LNCaP clone FGC (cell line): ENCODE data around the gene MASP1.

Experiments used
- DNase-seq: peaks from one replicate; pipeline ENCODE4 v3.0.0-alpha.2; 2011; ENCODE audit warnings: low read depth
- H3K4me3 ChIP-seq: 2 replicates; pipeline ENCODE4 v1.5.1; 2011; ENCODE audit warnings: mild to moderate bottlenecking, low read depth, low read length, control low read depth
- CTCF ChIP-seq: IDR thresholded peaks from 2 replicates; pipeline ENCODE4 v1.5.1; 2012; ENCODE audit warnings: mild to moderate bottlenecking; ENCODE audit not compliant: control insufficient read depth, insufficient read depth; ENCODE audit errors: extremely low read depth

MASP1 gene

GRCh38 chr3:187257992-187258692 lies 33.4 kb downstream of the MASP1 start:
- no peak overlapping the region for H3K4me3 ChIP-seq
- no peak for TF ChIP-seq CTCF
- DNase-seq, result no peak

GRCh38 chr3:187257471-187257870 lies 34.1 kb downstream of the MASP1 start:
- no peak for DNase-seq
- TF ChIP-seq CTCF, result no peak
- no peak overlapping the region for H3K4me3 ChIP-seq

- no peak for TF ChIP-seq CTCF
- no peak for DNase-seq
- no peak overlapping the region for H3K4me3 ChIP-seq
Observed at GRCh38 chr3:187256051-187256616, 35.4 kb downstream of the MASP1 start.

- no peak for DNase-seq
- no peak overlapping the region for H3K4me3 ChIP-seq
- TF ChIP-seq CTCF, result no peak
Observed at GRCh38 chr3:187255314-187255713, 36.2 kb downstream of the MASP1 start.

- H3K4me3 ChIP-seq, result no peak overlapping the region
- DNase-seq, result no peak
- TF ChIP-seq CTCF, result no peak
Observed at GRCh38 chr3:187252311-187252710, 39.2 kb downstream of the MASP1 start.

GRCh38 chr3:187251599-187251998 lies 39.9 kb downstream of the MASP1 start:
- DNase-seq, result no peak
- no peak for TF ChIP-seq CTCF
- no peak overlapping the region for H3K4me3 ChIP-seq

- no peak for TF ChIP-seq CTCF
- no peak overlapping the region for H3K4me3 ChIP-seq
- DNase-seq, result no peak
Observed at GRCh38 chr3:187247398-187247797, 44.1 kb downstream of the MASP1 start.
